ENCODE measurements around the gene YBX1.

DNA sequence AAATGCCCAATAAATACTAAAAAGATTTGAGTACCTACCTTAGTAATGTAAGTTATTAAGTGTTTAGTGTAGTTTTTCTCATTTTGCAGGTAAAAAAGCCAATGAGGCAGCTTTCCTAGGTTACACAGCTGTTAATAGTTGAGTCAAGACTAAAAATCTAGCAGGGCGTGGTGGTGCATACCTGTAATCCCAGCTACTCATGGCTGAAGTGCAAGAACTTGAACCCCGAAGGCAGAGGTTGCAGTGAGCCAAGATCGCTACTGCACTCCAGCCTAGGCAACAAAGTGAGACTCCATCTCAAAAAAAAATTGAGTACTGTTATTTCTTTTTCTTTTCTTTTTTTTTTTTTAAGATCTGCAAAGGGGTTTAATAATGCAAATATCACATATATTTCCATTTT, 7.7 kb downstream of the YBX1 start:
- TF ChIP-seq, protein P1, sequence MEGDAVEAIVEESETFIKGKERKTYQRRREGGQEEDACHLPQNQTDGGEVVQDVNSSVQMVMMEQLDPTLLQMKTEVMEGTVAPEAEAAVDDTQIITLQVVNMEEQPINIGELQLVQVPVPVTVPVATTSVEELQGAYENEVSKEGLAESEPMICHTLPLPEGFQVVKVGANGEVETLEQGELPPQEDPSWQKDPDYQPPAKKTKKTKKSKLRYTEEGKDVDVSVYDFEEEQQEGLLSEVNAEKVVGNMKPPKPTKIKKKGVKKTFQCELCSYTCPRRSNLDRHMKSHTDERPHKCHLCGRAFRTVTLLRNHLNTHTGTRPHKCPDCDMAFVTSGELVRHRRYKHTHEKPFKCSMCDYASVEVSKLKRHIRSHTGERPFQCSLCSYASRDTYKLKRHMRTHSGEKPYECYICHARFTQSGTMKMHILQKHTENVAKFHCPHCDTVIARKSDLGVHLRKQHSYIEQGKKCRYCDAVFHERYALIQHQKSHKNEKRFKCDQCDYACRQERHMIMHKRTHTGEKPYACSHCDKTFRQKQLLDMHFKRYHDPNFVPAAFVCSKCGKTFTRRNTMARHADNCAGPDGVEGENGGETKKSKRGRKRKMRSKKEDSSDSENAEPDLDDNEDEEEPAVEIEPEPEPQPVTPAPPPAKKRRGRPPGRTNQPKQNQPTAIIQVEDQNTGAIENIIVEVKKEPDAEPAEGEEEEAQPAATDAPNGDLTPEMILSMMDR (IDR thresholded peaks at IDR 0.05) = no peak
- TF ChIP-seq POLR2AphosphoS5 (IDR thresholded peaks at IDR 0.05) = no peak
- TF ChIP-seq POLR2A (IDR thresholded peaks at IDR 0.05) = no peak
